SH-SY5Y (cell line): ENCODE measurements around the gene ELMO2.

Experiments used
- GATA2 ChIP-seq: IDR thresholded peaks from 2 replicates; pipeline ENCODE4 v1.6.1; 2011; ENCODE audit warnings: mild to moderate bottlenecking, low read depth, low read length
- GATA3 ChIP-seq: IDR thresholded peaks from 2 replicates; pipeline ENCODE4 v1.6.1; 2011; ENCODE audit warnings: low read depth, mild to moderate bottlenecking, low read length, moderate library complexity

ELMO2 gene

DNA sequence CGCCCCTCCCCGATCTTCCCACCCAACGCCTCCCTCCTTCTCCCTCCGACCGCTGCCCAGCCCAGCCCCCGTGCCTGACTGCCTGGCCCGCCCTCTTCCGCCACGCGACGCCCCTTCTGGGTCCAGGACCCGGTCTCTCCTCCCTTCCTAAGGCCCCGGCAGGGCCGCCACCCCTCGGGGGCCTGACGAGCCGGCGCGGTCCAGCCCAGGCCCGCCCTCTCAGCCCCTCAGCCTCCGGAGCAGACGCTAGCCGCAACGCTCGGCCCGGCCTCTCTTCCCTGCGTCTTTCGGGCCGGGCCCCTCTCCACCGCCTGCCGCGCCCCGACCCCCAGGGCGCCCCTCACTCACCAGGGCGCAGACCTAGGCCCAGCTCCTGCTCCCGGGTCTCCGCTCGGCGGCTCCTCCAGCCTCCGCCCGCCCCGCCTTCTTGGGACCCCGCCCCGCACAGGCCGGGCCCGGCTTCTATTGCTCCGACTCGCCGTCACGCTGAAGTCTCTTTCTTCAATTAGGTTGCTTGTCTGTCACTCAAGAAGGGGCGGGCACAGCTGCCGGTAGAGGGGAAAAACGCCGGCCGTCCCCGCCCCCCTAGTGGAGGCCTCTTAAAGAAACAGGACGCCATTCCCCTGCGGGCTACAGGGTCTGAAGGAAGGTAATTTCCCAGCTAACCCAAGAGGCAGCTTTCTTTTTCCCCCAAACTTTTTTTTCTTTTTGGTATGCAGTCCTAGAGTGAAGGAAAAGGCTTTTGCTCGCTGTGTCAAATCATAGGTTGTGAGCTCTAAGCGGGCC is at the start of gene ELMO2:
ELMO2 (minus strand) TSS at position 416 of the 786 bp plus-strand sequence. CDS start 12,133 bp downstream, outside the sequence.
- TF ChIP-seq GATA2 (no peak), GATA3 (no peak)

DNA sequence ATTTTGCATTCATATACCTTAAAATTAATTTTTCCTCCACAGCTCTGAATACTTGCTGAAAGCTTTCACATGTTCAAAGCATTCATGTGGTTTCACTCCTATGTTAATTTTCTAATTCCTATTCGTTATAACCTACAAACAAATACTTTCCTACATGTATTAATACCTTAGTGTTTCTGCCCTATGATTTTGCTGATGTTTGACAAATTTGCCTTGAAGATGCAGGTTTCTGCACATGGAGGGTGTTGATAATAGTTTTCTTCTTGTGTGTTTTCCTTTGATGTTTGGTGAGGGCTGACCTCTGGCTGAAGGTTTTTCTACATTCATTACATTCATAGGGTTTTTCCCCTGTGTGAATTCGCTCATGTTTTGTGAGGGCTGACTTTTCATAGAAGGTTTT is 49.3 kb upstream of the ELMO2 start:
- TF ChIP-seq GATA2 (no peak), GATA3 (no peak)

DNA sequence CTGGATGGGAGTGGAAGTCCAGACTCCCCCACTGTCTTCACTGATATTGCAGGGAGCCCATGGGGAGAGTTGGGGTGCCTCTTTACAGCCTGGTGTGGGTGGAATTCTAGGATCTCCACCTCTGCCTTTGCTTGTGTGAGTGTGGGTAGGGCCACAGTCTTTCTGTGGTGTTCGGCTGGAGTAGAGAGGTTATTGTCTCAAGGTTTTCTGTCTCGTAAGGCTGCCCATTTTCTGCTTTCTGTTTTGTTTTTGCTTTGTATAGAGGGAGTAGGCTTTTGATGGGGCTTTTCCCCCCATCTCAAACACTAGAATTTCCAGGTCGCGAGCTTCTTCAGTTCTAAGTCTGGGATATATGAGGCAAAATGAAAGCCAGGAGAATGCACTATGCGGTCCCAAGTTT is 40.4 kb upstream of the ELMO2 start:
- no peak for TF ChIP-seq GATA3
- no peak for TF ChIP-seq GATA2

DNA sequence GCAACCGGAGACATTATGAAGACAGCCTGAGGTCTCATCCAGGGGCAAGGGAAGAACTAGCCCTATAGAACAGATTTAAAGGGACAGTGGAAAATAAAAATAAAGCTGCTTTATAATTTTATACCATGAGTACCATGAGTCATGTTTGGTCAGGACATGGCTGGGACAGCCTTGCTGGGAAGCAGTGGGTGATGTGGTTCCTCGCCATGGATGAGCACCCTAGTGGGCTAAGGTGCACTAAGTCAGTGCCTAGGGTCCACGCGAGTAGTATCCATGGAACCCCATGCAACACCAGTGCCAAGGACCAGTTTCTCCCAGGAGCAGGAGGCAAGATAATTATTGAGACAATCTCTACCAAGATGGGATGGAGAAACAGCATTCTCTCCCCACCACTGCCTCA is 33.4 kb upstream of the ELMO2 start:
- TF ChIP-seq GATA3 (no peak), GATA2 (no peak)

- TF ChIP-seq GATA2 (no peak), GATA3 (no peak)
Measured at GRCh38 chr20:46438156-46438750, 31.8 kb upstream of the ELMO2 start.

DNA sequence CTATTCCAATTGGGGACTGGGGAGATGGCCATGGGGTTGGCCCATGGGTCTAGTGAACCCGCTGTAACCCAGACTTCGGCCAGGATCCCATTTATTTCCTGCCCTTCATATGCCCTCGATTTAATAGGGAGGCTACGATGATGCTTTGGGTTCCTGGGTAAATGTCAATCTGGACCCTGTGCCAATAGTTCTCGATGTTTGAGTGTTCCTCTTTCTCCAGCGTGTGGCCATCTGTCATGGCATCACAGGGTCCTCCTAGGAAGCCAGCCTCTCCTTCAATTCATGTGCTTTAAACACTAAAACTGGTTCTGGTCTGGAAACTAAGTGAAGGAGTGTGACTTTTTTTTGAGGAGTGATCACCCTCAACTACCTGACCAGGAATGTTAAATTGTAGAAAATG is 28.7 kb upstream of the ELMO2 start:
- TF ChIP-seq GATA2 (no peak), GATA3 (no peak)

- TF ChIP-seq GATA3, result no peak
- no peak for TF ChIP-seq GATA2
Measured at GRCh38 chr20:46434597-46434996, 28.2 kb upstream of the ELMO2 start.

DNA sequence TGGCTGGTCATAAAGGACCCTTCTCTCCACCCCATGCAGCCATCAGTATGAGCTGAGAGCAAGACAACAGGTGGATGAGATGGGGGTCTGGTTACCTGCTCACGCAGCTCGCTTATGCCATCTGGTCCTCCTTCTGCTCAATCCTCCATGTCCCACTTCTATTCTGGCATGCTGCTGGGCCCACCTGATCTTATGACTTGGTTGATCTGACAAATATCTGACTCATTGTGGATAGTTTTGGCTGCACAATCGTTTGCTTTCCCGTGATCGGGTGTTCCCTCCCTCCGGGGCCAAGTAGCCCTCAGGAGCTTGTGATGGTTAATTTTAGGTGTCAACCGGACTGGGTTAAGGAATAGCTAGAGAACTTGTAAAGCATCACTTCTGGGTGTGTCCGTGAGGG is 26.6 kb upstream of the ELMO2 start:
- TF ChIP-seq GATA3 (no peak), GATA2 (no peak)

- TF ChIP-seq GATA3 (no peak), GATA2 (no peak)
Measured at GRCh38 chr20:46430921-46431712, 24.7 kb upstream of the ELMO2 start.

DNA sequence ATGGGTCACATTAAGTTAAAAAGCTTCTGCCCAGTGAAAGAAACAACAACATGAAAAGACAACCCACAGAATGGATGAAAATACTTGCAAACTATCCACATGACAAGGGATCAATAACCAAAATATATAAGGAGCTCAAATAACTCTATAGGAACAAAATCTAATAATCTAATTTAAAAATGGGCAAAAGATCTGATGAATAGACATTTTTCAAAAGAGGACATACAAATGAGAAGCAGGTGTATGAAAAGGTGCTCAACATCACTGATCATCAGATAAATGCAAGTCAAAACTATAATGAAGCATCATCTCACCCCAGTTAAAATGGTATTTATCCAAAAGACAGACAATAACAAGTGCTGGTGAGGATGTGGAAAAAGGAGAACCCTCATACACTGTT is 21.0 kb upstream of the ELMO2 start:
- TF ChIP-seq GATA2, result no peak
- TF ChIP-seq GATA3, result no peak

- TF ChIP-seq GATA2 (no peak), GATA3 (no peak)
Measured at GRCh38 chr20:46423882-46424482, 17.6 kb upstream of the ELMO2 start.

GRCh38 chr20:46423342-46423741 is 16.9 kb upstream of the ELMO2 start:
- TF ChIP-seq GATA3 (no peak), GATA2 (no peak)

DNA sequence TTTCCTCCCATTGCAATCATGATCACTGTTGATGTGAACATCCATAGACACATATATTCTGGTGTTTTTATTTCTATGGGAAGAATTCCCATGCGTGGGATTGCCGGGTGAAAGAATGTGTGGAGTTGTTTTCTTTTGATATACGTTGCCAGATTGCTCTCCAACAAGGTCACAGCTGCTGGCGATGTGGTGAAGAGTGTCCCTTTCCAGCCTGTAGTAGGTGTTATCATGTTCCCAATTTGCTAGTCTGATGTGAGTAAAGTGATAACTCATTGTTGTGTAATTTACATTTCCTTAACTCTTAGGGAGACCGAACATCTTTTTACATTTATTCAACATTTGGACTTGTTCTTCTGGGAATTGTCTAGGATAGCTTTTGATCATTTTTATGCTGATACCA is 14.5 kb upstream of the ELMO2 start:
- TF ChIP-seq GATA3, result no peak
- TF ChIP-seq GATA2, result no peak

DNA sequence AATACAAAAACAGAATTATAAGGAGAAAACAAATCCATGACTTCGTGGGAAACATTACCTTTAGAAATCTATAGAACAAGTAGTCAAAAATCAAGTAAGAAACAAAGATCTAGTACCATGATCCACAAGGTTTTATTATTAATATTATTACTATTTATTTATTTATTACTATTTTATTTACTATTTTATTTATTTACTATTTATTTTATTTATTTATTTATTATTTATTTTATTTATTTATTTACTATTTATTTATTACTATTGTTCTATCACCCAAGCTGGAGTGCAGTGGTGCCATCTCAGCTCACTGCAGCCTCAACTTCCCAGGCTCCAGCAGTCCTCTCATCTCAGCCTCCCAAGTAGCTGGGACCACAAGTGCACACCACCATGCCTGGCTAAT is 13.5 kb upstream of the ELMO2 start:
- TF ChIP-seq GATA2 (no peak), GATA3 (no peak)
